Endodermal cell (in vitro differentiated cells): ENCODE measurements around the gene DCLK1. TPM values are rescaled to one million over a fixed set of nuclear protein-coding genes. Genes with fewer than 3 reads are reported as not detected.

Source experiments
- DNase-seq: peaks from one replicate; pipeline ENCODE4 v3.0.0-alpha.2; 2017
- H3K27ac ChIP-seq: 2 replicates; pipeline ENCODE4 v1.5.1; 2013; ENCODE audit warnings: mild to moderate bottlenecking, low read depth, low read length, moderate library complexity
- H3K27me3 ChIP-seq: 2 replicates; pipeline ENCODE4 v1.6.1; 2013; ENCODE audit warnings: mild to moderate bottlenecking, low read length, moderate library complexity; ENCODE audit not compliant: insufficient read depth, control insufficient read depth, poor library complexity, severe bottlenecking
- H3K36me3 ChIP-seq: 2 replicates; pipeline ENCODE4 v1.7.0; 2013; ENCODE audit warnings: mild to moderate bottlenecking, low read length, moderate library complexity; ENCODE audit not compliant: control insufficient read depth, insufficient read depth
- H3K4me1 ChIP-seq: one replicate; pipeline ENCODE4 v1.7.0; 2013; ENCODE audit warnings: low read length; ENCODE audit not compliant: control insufficient read depth, insufficient read depth
- H3K4me3 ChIP-seq: 2 replicates; pipeline ENCODE4 v1.5.1; 2013; ENCODE audit warnings: mild to moderate bottlenecking, low read length, moderate library complexity
- H3K9ac ChIP-seq: 2 replicates; pipeline ENCODE4 v1.6.1; 2013; ENCODE audit warnings: mild to moderate bottlenecking, low read length, moderate library complexity; ENCODE audit not compliant: poor library complexity, severe bottlenecking; ENCODE audit errors: extremely low read depth
- H3K9me3 ChIP-seq: 2 replicates; pipeline ENCODE4 v1.6.1; 2013; ENCODE audit warnings: mild to moderate bottlenecking, low read length, moderate library complexity; ENCODE audit not compliant: control insufficient read depth
- H3K27ac Mint-ChIP-seq: 2 replicates; pipeline ENCODE4 v1.8.0; 2020; ENCODE audit warnings: mixed read lengths
- H3K27me3 Mint-ChIP-seq: 2 replicates; pipeline ENCODE4 v1.8.0; 2021; ENCODE audit warnings: mild to moderate bottlenecking, mixed read lengths; ENCODE audit not compliant: insufficient read depth
- H3K36me3 Mint-ChIP-seq: 2 replicates; pipeline ENCODE4 v1.8.0; 2020; ENCODE audit warnings: low read depth, mixed read lengths
- H3K4me1 Mint-ChIP-seq: 2 replicates; pipeline ENCODE4 v1.8.0; 2020; ENCODE audit warnings: mixed read lengths
- H3K4me3 Mint-ChIP-seq: 2 replicates; pipeline ENCODE4 v1.8.0; 2020; ENCODE audit warnings: mild to moderate bottlenecking, moderate library complexity, mixed read lengths
- H3K9me3 Mint-ChIP-seq: 2 replicates; pipeline ENCODE4 v1.8.0; 2020; ENCODE audit warnings: mild to moderate bottlenecking, mixed read lengths
- CTCF ChIP-seq: fragments of 200-600 bp; sonication (generic); conservative IDR thresholded peaks from 2 replicates; pipeline ENCODE4 v1.5.0; 2021; ENCODE audit warnings: antibody characterized with exemption, mild to moderate bottlenecking
- WGBS, 2 experiments: methylation state at CpG; one replicate each; pipeline versions ENCODE4 v1.1.5 to v1.1.7; 2013; ENCODE audit warnings: missing lambda C conversion rate in 2 of 2, mixed read lengths in 1 of 2; ENCODE audit not compliant: insufficient coverage in 1 of 2, insufficient read length in 1 of 2; 5-methylcytosine and 5-hydroxymethylcytosine counted together
- total RNA-seq, 2 donors: library from RNA; stranded (reverse); fragmentation: NEBNext Ultra II Directional in 1 of 2; extraction: Animal tissue kit (Norgen Biotek cat#: 25700) in 1 of 2; gene quantifications; 2 replicates in 1 of 2; 3 replicates in 1 of 2; pipeline ENCODE4 v1.2.1, GENCODE V29; 2021

DCLK1 gene
- total RNA-seq, 2 donors from 2014 or later, result 3.0 to 32.8 TPM

- Histone ChIP-seq H3K4me3 (no peak overlapping the region), H3K36me3 (no peaks in the 10 kb centered on the region), H3K27ac (no peak overlapping the region), H3K4me1 (no peaks in the 10 kb centered on the region), H3K9ac (no peak overlapping the region), H3K27me3 (peaks cover 4% of the 10 kb centered on the region), H3K9me3 (no peaks in the 10 kb centered on the region)
- no peak for DNase-seq
- Mint-ChIP-seq H3K9me3 (no peaks in the 10 kb centered on the region), H3K27me3 (peaks cover 26% of the 10 kb centered on the region), H3K4me1 (peaks cover 4% of the 10 kb centered on the region), H3K36me3 (no peaks in the 10 kb centered on the region), H3K4me3 (no peak overlapping the region), H3K27ac (no peak overlapping the region)
- no peak for TF ChIP-seq CTCF
- WGBS, 2 experiments, result 91 to 100% methylated on average over 1 of the region's 1 CpG
Observed at GRCh38 chr13:36157480-36157879, 26.3 kb upstream of the DCLK1 start.

DNA sequence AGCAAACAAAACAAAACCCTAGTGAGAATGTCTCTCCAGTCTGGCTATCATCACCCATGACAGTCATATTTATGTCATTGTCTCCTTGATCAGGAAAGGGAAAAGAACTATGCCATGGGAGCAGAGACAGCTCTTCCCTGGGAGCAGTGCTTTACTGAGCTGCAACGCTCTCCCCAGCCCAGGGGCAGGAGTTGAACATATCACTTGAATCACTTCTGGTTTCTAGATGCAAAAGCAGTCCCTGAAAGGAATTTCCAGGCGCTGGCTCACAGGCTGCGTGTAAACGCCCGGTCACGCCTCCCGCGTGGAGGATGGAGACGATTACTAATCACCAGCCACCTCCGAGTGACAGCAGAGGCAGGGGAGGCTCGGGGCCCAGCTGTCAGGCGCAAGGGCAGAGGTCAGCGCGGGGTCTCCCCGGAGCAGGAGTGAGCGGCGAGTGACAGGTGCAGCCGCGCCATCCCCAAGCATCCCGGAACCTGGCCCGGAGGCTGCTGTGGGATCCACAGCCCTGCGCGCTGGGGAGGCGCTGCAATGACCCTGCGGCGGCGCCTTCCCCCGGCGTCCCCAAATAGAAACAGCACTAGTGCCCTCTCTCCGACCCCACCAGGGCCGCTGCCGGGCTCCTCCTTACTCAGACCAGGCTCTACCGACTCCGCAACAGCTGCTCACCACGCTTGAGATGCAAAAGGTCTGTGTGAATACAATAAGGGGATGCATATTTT, 23.5 kb upstream of the DCLK1 start:
- peak; percentile 77 for DNase-seq
- H3K9me3 Mint-ChIP-seq, result peaks cover 4% of the 10 kb centered on the region
- peak overlapping the region; percentile 50 for H3K4me3 Mint-ChIP-seq
- Histone ChIP-seq H3K27ac (peak overlapping the region; percentile 53), H3K4me1 (no peaks in the 10 kb centered on the region), H3K27me3 (peaks cover 4% of the 10 kb centered on the region), H3K4me3 (no peak overlapping the region), H3K9me3 (no peaks in the 10 kb centered on the region), H3K36me3 (no peaks in the 10 kb centered on the region), H3K9ac (no peak overlapping the region)
- TF ChIP-seq CTCF, result peak; percentile 31
- peaks cover 26% of the 10 kb centered on the region for H3K27me3 Mint-ChIP-seq
- WGBS, 2 experiments, result 48 to 50% methylated on average over 1 to 35 of the region's 35 CpGs
- H3K4me1 Mint-ChIP-seq, result peaks cover 4% of the 10 kb centered on the region
- no peak overlapping the region for H3K27ac Mint-ChIP-seq
- no peaks in the 10 kb centered on the region for H3K36me3 Mint-ChIP-seq

- no peak for DNase-seq
- Mint-ChIP-seq H3K9me3 (peaks cover 4% of the 10 kb centered on the region), H3K36me3 (no peaks in the 10 kb centered on the region), H3K27ac (no peak overlapping the region), H3K4me1 (peaks cover 4% of the 10 kb centered on the region), H3K27me3 (peaks cover 26% of the 10 kb centered on the region), H3K4me3 (no peak overlapping the region)
- Histone ChIP-seq H3K4me1 (no peaks in the 10 kb centered on the region), H3K4me3 (no peak overlapping the region), H3K9me3 (no peaks in the 10 kb centered on the region), H3K27ac (no peak overlapping the region), H3K9ac (no peak overlapping the region), H3K27me3 (peaks cover 4% of the 10 kb centered on the region), H3K36me3 (no peaks in the 10 kb centered on the region)
- no peak for TF ChIP-seq CTCF
- WGBS, 2 experiments, result 77 to 80% methylated on average over 1 of the region's 1 CpG
Observed at GRCh38 chr13:36151591-36151990, 20.4 kb upstream of the DCLK1 start.
